GM18508 (cell line): ENCODE measurements around the gene GPC5.

Source experiments
- ATAC-seq: cut with Tn5 transposase; IDR thresholded peaks from one replicate; pipeline ENCODE4 v1.9.1; 2021; ENCODE audit warnings: moderate number of reproducible peaks; ENCODE audit not compliant: insufficient read depth, unreplicated experiment

Gene GPC5

GRCh38 chr13:91450913-91451312, 52.5 kb downstream of the GPC5 start:
- ATAC-seq: no peak

DNA sequence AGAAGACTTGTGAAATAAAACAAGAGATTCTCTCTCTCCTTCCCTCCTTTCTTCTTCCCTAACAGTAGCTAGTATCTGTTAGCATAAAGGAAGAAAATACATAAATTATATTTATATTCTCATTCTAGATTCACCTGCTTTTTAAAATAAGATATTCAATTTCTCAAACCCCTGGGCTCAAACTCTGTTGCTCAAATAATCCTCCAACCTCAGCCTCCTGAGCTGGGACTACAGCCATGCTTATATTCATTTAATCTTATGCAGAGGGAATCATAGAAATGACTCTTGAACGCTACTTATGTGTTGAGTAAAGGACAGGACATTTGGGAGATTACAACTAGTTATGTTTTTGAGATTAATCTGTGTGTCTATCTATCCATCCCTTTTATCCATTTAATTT, 56.2 kb downstream of the GPC5 start:
- ATAC-seq: no peak

DNA sequence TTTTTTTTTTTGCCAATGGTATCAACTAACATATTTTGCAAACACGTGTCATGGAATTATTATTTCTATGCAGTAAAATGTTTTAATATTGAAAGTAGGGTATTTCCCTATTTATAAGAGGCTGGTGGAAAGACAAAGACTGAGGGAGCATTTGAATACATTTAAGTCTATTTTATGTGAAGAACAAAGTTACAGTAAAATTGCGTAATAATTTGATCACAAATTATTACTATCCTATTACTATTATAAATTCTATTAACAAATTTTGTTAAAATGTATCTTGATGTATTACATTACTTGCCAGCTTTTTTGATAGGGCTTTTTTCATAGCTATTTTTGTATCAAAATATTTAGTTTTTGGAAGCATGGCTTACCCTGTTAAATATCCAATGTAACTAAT, 58.4 kb downstream of the GPC5 start:
- ATAC-seq: no peak

- no peak for ATAC-seq
Measured at GRCh38 chr13:91459485-91459884, 61.1 kb downstream of the GPC5 start.

GRCh38 chr13:91464336-91464735, 65.9 kb downstream of the GPC5 start:
- no peak for ATAC-seq

DNA sequence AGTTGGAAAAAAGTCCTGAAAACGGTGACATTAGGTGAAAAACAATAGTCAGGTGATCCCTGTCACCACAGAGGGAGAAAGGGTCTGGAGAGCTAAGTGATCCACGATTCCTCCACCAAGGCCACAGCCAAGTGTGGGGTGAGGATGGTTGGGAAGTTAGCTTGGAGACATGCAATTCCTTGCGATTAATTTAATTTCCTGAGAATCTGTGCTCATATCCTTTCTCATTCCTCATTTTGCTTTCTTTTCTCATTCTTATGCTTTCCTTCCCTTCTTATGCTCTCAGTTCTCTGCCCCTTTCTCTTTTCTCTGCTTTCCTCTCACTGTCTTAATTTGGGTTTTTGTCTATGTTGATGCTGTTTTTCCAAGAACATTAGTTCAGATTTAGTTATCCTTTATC, 68.8 kb downstream of the GPC5 start:
- ATAC-seq: no peak

DNA sequence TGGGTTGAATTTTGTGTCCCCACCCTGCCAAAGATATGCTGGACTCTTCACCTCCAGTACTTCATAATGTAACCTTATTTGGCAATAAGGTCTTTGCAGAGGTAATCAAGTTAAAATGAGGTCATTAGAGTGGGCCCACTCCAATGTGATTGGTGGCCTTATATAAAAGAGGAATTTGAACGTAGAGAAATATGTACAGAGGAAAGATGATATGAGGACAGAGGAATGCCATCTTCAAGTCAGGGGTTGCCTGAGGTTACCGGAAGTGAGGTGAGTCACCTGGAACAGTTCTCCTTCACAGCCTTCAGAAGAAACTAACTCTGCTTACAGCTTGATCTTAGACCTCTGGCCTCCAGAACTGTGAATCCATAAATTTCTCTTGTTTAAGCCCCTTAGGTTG, 69.9 kb downstream of the GPC5 start:
- ATAC-seq: no peak

DNA sequence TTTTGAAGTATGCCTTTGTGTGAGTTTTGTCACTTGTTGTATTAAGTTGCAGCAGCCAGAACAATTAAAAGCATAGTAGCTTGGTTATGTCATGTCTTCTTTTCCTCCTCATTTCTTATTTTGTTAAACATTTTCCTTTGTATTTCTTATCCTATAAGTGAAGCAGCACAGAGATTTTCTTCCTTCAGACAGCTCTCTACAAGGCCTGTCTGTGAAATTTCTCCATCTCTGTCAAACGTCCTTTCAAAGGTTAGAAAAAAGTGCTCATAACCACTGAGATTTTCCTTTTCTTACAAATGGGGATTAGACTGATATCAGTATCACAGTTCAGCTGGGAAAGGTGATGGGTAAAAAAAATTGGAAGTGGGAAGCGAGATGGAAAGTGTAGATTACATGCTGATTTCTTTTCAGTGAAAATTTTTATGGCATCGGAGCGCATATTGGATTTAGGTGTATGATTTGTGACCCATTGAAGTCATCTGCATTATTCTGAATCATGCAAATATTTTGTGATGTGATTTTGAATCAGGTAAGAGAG, 71.7 kb downstream of the GPC5 start:
- ATAC-seq: no peak

DNA sequence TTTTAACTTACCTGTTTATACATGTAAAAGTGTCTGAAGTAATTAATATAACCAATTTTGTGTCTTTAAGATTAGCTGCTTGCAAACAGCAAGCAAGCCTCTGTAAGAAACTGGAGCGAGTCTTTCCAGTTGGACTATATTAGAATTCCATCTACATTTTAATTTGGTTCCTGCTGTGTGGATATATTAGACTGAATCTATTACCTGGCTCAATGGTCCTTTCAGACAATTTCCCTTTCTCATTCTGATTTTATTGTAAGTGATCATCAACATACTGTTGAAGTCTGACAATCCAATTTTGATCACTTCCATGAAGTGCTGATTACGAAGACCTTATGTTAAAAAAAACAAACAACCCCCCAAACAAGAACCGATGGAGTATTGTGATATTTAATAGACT, 72.3 kb downstream of the GPC5 start:
- no peak for ATAC-seq

DNA sequence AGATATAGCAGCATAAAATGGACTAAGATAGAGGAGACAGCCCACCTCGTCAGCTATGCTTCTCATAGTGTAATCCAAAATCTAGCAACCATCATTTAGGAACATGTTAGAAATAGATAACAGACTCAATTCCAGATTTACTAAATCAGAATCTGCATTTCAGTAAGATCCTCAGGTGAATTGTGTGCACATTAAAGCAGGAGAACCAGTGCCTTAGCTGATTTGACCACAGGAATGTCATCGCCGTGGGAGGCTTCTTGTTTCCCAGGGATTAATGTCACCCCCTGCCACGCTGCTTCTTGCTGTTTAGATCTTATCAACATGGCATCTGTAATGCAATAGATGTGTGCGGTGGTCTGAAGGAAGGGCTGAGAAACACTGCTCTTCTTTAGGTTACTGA, 84.0 kb downstream of the GPC5 start:
- no peak for ATAC-seq

- no peak for ATAC-seq
Measured at GRCh38 chr13:91491980-91492379, 93.6 kb downstream of the GPC5 start.

DNA sequence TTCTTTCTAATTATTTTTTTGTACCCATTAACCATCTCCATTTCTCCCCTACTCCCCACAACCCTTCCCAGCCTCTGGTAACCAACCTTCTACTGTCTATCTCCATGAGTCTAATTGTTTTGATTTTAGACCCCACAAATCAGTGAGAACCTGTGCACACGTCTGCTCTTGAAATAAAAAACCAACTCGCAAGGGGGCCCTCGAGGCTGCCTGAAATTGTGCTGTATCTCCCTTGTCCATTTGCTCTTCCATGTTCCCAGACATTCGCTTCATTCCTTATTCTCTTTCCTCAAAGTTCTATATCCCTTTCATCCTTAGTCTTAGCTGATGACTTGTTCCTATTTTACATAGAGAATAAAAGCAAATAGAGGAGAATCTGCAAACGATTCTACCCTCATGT, 95.0 kb downstream of the GPC5 start:
- no peak for ATAC-seq

- ATAC-seq: no peak
Measured at GRCh38 chr13:91498298-91498697, 99.9 kb downstream of the GPC5 start.

- ATAC-seq: no peak
Measured at GRCh38 chr13:91504216-91504615, 105.8 kb downstream of the GPC5 start.

GRCh38 chr13:91506759-91507158, 108.3 kb downstream of the GPC5 start:
- no peak for ATAC-seq

GRCh38 chr13:91510058-91510457, 111.6 kb downstream of the GPC5 start:
- ATAC-seq: no peak

- ATAC-seq: no peak
Measured at GRCh38 chr13:91513790-91514189, 115.4 kb downstream of the GPC5 start.

DNA sequence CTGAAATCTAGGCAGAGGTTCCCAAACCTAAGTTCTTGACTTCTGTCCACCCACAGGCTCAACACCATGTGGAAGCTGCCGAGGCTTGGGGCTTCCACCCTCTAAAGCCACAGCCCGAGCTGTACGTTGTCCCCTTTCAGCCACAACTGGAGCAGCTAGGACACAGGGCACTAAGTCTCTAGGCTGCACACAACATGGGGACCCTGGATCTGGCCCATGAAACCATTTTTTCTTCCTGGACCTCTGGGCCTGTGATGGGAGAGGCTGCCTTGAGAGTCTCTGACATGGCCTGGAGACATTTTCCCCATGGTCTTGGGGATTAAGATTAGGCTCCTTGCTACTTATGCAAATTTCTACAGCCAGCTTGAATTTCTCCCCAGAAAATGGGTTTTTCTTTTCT, 118.4 kb downstream of the GPC5 start:
- no peak for ATAC-seq

DNA sequence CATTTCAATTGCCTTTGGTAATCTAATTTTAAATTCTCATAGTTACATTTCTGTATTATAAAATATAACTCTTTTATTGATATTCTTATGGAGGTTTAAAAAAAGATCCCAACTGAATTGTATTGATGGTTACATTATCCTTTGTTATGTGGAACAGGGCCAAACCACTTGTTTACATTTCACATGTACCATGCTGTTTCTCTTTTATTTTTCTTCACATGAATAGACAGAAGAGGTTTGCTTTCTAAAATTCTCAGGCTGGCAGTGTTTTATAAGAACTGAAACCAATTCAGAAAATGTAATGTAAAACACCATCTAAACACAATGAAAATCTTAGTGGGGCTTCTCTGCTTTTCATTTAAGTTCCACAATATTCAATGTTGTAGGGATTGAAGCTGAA, 122.5 kb downstream of the GPC5 start:
- no peak for ATAC-seq

- ATAC-seq: no peak
Measured at GRCh38 chr13:91523116-91523515, 124.7 kb downstream of the GPC5 start.

DNA sequence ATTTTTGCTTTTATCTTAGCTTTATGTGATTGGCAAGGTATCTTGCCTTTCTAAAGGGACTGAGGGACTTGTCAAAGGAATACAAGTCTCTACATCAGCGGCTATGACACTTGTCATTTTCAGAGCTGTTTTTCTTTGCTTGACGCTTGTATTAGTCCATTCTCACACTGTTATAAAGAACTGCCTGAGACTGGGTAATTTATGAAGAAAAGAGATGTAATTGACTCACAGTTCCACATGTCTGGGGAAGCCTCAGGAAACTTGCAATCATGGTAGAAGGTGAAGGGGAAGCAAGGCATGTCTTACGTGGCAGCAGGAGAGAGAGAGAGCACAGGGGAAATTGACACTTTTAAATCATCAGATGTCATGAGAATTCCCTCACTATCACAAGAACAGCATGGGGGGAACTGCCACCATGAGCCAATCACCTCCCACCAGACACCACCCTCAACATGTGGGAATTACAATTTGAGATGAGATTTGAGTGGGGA, 128.2 kb downstream of the GPC5 start:
- ATAC-seq: no peak

DNA sequence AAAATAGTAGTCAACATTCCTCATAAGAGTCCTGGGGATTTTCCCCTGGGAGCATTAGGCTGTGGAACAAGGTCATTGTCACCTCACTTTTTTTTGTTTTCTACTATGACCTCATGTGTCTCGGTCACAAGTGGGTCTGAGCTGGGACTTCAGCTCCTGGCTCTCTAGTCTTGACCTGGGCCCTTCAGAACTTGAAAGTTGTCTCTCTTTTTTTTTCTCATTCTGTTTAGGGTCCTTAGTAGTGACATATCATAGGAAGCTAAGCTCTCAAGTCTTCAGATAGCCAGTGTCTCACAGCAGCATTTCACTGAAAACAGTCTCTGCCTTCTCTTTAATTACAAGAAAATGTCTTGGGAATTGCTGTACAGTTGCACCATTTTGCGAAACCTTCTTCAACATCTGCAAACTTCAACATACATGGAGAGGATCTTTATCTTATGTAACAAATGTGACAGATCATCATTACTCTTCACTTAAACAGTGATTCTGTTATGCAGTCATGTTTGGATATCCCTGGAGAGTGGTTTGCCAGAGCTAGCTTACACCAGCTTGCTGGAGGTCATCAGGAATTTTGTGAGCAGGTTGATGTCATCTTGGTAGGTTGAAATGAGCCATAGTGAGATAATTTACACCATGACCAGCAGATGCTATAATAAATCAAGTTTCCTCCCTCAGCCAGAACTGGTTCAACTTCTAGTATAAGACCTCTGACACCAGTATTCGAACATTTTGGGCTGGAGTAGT, 131.5 kb downstream of the GPC5 start:
- no peak for ATAC-seq
